Measurements from ENCODE around the gene LAIR1.
"Not testable (repeated sequence)": the region's sequence is repeated elsewhere in the genome, so short reads cannot be mapped to it uniquely, and the experiment has no call there.

The LAIR1 gene

DNA sequence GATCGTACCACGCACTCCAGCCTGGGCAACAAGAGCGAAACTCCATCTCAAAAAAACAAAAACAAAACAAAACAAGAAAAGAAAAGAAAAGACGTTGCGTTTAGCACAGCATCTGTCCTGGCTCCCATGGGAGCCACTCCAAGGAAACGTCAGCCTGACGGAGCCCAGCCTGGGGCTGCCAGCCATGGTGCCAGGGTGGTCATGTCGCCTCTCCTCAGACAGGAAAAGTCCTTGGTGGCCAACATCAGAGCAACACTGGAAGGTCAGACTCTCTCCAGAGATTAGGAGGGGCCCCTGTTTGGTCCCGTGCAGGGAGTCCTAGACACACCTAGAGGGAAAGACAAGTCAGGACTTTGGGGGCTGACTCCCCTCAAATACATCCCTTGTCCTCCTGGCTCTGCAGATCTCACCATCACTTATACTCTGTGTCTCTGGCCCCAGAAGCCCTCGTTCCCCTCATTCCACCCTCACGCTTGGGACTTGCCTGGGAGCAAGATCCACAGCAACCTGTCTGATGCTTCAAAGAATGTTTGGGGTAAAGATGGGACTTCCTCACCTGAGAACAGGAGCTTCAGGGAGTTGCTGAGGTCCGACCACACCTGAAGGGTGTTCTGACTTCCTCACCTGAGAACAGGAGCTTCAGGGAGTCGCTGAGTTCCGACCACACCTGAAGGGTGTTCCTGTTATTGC, 35.1 kb downstream of the LAIR1 start:
- peaks cover 2% of the 10 kb centered on the region for H3K9me3 Mint-ChIP-seq
- H3K36me3 Mint-ChIP-seq: peaks cover 3% of the 10 kb centered on the region
- H3K4me3 Mint-ChIP-seq: no peak overlapping the region
- CTCF ChIA-PET: interaction anchor here (2.1 kb wide), 1 partner anchor 61 kb away, joined by 4 read pairs; no protein-coding TSS in a partner anchor
- H3K4me1 Mint-ChIP-seq: peaks cover 18% of the 10 kb centered on the region
- H3K27ac Mint-ChIP-seq: no peak overlapping the region
- H3K27me3 Mint-ChIP-seq: peaks cover 45% of the 10 kb centered on the region
- DNase-seq: no peak

DNA sequence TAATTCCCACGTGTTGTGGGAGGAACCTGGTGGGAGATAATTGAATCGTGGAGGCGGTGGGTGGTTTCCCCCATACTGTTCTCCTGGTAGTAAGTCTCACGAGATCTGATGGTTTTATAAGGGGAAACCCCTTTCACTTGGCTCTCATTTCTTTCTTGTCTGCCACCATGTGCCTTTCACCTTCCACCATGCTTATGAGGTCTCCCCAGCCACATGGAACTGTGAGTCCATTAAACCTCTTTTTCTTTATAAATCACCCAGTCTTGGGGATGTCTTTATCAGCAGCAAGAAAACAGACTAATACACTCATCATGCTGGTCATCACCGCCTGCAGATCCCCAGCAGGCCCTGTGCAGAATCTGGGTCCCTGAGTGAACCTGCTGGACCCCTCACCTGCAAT, 36.0 kb downstream of the LAIR1 start:
- H3K27ac Mint-ChIP-seq, DNase-seq, H3K9me3 Mint-ChIP-seq, H3K36me3 Mint-ChIP-seq, H3K4me3 Mint-ChIP-seq: not testable (repeated sequence)
- Mint-ChIP-seq H3K4me1 (peaks cover 18% of the 10 kb centered on the region), H3K27me3 (peaks cover 40% of the 10 kb centered on the region)
- CTCF ChIA-PET: interaction anchor here (2.1 to 8.6 kb wide), 2 partner anchors 61 to 62 kb away, joined by 4 to 128 read pairs; no protein-coding TSS in a partner anchor

DNA sequence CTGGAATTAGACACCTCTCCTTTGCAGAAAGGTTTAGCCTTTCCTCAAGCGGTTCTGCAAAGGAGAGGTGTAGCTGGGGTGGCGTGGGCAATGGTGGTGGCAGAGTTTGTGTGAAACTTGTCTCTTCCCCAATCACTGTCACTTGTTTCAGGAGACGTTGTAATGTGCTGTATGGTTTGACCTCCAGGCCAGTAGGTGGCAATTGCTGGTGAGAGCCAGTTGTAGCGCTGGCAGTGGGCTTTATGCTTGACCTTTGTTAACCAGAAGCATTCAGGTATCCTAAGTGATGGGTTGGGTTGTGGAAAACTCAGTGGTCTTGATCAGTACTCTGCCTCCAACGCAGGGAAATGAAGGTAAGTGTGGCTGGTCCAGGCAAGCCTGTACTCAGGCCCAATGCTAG, 39.1 kb downstream of the LAIR1 start:
- Mint-ChIP-seq H3K27me3 (peaks cover 43% of the 10 kb centered on the region), H3K9me3 (peaks cover 2% of the 10 kb centered on the region), H3K27ac (no peak overlapping the region), H3K4me3 (no peak overlapping the region), H3K4me1 (peaks cover 18% of the 10 kb centered on the region), H3K36me3 (peaks cover 3% of the 10 kb centered on the region)
- no peak for DNase-seq
- CTCF ChIA-PET: interaction anchor here (0.6 to 8.6 kb wide), 4 partner anchors 8 to 64 kb away, joined by 3 to 128 read pairs (median 3); no protein-coding TSS in a partner anchor

DNA sequence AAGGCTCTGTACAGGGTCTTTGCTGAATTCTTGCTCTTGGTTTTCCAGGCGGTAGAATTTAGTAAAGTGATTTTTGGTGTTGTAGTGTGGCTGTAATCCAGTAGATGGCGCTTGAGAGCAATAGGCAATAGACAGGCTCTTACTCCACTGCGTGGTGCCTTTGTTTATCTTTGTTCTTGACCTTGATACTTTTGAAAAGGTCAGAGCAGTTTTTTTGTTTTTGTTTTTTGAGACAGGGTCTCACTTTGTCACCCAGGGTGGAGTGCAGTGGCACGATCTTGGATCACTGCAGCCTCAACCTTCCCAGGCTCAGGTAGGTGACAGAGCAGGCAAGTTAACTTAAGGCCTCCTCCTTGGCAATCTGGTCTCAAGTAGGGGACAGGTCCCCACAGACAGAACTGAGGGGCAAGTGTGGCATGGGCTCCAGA, 39.5 kb downstream of the LAIR1 start:
- CTCF ChIA-PET: interaction anchor here (1.0 to 8.6 kb wide), 4 partner anchors 32 to 73 kb away, joined by 3 to 128 read pairs (median 4); no protein-coding TSS in a partner anchor
- Mint-ChIP-seq H3K27ac (no peak overlapping the region), H3K4me1 (peaks cover 18% of the 10 kb centered on the region), H3K36me3 (peaks cover 3% of the 10 kb centered on the region), H3K4me3 (no peak overlapping the region), H3K27me3 (peaks cover 43% of the 10 kb centered on the region), H3K9me3 (peaks cover 2% of the 10 kb centered on the region)
- peak; percentile 62 for DNase-seq

DNA sequence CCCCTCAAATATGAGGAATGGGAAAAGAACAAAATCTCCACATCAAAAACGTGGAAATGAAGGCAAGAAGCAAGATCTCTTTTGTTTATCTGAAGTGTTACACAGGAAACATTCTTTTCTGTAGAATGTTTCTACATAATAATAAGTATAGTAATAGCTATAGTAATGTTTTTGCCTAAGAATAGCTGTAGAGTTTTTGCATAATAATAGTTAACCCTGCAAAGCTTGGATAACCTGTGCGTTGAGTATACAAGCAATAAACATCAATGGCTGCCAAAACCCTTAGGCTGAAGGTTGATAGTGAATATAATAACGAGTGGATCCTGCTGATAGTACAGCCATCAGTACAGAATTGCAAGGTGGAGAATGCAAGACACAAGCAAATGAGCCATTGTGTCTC, 40.7 kb downstream of the LAIR1 start:
- Mint-ChIP-seq H3K4me1 (peaks cover 18% of the 10 kb centered on the region), H3K9me3 (peaks cover 2% of the 10 kb centered on the region), H3K27ac (no peak overlapping the region), H3K36me3 (peaks cover 3% of the 10 kb centered on the region), H3K4me3 (no peak overlapping the region), H3K27me3 (peaks cover 40% of the 10 kb centered on the region)
- CTCF ChIA-PET: interaction anchor here (0.9 to 8.6 kb wide), 3 partner anchors 57 to 86 kb away, joined by 3 to 128 read pairs (median 5); no protein-coding TSS in a partner anchor
- DNase-seq: no peak

GRCh38 chr19:54322934-54323333, 41.8 kb downstream of the LAIR1 start:
- peaks cover 43% of the 10 kb centered on the region for H3K27me3 Mint-ChIP-seq
- H3K36me3 Mint-ChIP-seq, H3K27ac Mint-ChIP-seq, H3K9me3 Mint-ChIP-seq, H3K4me3 Mint-ChIP-seq, DNase-seq: not testable (repeated sequence)
- CTCF ChIA-PET: interaction anchor here (8.6 kb wide), 1 partner anchor 67 kb away, joined by 128 read pairs; no protein-coding TSS in a partner anchor
- H3K4me1 Mint-ChIP-seq: peaks cover 18% of the 10 kb centered on the region

DNA sequence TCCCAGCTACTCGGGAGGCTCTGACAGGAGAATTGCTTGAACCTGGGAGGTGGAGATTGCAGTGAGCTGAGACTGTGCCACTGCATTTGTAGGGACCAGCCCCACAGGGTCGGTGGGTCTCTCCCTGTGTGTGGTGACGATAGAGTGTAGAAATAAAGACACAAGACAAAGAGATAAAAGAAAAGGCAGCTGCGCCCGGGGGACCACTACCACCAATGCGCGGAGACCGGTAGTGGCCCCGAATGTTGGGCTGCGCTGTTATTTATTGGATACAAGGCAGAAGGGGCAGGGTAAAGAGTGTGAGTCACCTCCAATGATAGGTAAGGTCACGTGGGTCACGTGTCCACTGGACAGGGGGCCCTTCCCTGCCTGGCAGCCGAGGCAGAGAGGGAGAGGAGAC, 42.4 kb downstream of the LAIR1 start:
- not testable (repeated sequence) for DNase-seq, H3K27ac Mint-ChIP-seq, H3K4me3 Mint-ChIP-seq, H3K36me3 Mint-ChIP-seq, H3K9me3 Mint-ChIP-seq
- CTCF ChIA-PET: interaction anchor here (8.6 kb wide), 1 partner anchor 68 kb away, joined by 128 read pairs; no protein-coding TSS in a partner anchor
- peaks cover 49% of the 10 kb centered on the region for H3K27me3 Mint-ChIP-seq
- peaks cover 15% of the 10 kb centered on the region for H3K4me1 Mint-ChIP-seq

DNA sequence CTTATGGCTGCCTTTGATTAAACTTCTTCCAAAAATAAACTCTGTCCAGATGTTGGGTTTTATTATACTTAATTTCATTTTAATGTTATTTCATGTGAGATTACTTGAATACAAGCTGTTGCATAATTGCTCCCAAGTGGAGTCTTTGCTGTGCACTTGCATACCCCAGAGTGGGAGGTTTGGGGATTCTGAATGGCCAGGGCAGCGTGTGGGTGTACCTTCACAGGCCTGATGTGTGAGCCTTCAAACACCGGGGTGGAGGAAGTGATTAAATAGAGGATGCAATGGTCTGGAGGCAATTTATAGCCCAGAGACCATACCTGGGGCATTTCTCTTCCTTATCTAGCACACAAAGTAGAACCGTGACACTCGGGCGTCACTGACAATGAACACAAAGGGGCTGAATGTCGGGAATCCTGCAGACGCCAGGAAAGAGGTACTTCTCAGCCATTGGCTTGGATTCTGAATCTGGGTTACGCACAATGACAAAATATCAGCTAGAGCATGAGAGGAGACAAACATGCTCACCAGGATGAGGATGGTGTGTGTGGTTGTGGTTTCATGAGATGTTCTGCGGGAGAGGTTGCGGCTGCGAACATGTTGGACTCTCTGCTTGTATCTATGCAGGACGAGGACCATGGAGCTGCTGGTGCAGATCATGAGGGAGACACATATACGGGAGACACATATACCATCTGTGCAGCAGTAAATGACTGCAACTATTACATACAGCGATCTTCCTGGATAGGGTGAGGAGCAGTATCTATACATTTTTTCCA, 44.6 kb downstream of the LAIR1 start:
- DNase-seq: no peak
- Mint-ChIP-seq H3K4me3 (no peak overlapping the region), H3K4me1 (peaks cover 2% of the 10 kb centered on the region), H3K27ac (no peak overlapping the region), H3K9me3 (no peaks in the 10 kb centered on the region), H3K36me3 (no peaks in the 10 kb centered on the region), H3K27me3 (peaks cover 60% of the 10 kb centered on the region)
- CTCF ChIA-PET: interaction anchor here (8.6 kb wide), 1 partner anchor 70 kb away, joined by 128 read pairs; no protein-coding TSS in a partner anchor

DNA sequence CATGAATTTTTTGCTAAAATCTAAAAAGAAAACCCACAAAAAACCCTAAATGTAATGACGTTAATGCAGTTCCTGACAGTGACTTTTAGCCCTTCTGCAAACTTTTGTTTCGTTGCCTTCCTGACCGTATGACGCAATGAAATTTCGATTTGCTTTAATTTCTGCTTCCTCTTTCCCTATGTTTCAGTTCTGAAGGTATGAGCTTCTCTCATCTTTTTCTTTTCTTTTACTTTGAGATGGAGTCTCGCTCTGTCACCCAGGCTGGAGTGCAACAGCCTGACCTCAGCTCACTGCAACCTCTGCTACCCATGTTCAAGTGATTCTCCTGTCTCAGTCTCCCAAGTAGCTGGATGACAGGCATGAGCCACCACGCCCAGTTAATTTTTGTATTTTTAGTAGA, 45.7 kb downstream of the LAIR1 start:
- Mint-ChIP-seq H3K9me3 (no peaks in the 10 kb centered on the region), H3K4me1 (no peaks in the 10 kb centered on the region), H3K4me3 (no peak overlapping the region), H3K36me3 (no peaks in the 10 kb centered on the region), H3K27me3 (peaks cover 59% of the 10 kb centered on the region), H3K27ac (no peak overlapping the region)
- no peak for DNase-seq
- CTCF ChIA-PET: interaction anchor here (2.9 kb wide), 1 partner anchor 72 kb away, joined by 13 read pairs; no protein-coding TSS in a partner anchor

DNA sequence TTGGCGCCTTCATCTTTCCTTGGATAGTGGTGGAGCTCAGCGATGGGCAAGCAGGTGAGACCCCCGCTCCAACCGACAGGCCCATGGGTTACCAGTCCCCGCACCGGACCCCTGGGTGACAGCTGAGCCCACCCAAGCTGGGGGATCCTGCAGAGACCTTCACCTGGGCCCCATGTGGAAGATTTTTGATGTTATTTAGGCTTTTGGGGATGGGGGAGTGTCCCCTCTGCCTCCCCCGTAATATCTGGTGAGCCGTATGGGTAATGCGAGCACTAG, 46.8 kb downstream of the LAIR1 start:
- H3K9me3 Mint-ChIP-seq: no peaks in the 10 kb centered on the region
- CTCF ChIA-PET: interaction anchor here (2.9 kb wide), 1 partner anchor 73 kb away, joined by 13 read pairs; no protein-coding TSS in a partner anchor
- no peak overlapping the region for H3K4me3 Mint-ChIP-seq
- DNase-seq: no peak
- H3K36me3 Mint-ChIP-seq: no peaks in the 10 kb centered on the region
- H3K27me3 Mint-ChIP-seq: peaks cover 69% of the 10 kb centered on the region
- no peak overlapping the region for H3K27ac Mint-ChIP-seq
- no peaks in the 10 kb centered on the region for H3K4me1 Mint-ChIP-seq

GRCh38 chr19:54317108-54317964, 47.4 kb downstream of the LAIR1 start:
- Mint-ChIP-seq H3K27me3 (peaks cover 74% of the 10 kb centered on the region), H3K9me3 (no peaks in the 10 kb centered on the region), H3K36me3 (no peaks in the 10 kb centered on the region), H3K4me1 (no peaks in the 10 kb centered on the region), H3K27ac (no peak overlapping the region), H3K4me3 (no peak overlapping the region)
- no peak for DNase-seq
- CTCF ChIA-PET: interaction anchor here (1.0 to 2.9 kb wide), 2 partner anchors 10 to 74 kb away, joined by 3 to 13 read pairs; no protein-coding TSS in a partner anchor

DNA sequence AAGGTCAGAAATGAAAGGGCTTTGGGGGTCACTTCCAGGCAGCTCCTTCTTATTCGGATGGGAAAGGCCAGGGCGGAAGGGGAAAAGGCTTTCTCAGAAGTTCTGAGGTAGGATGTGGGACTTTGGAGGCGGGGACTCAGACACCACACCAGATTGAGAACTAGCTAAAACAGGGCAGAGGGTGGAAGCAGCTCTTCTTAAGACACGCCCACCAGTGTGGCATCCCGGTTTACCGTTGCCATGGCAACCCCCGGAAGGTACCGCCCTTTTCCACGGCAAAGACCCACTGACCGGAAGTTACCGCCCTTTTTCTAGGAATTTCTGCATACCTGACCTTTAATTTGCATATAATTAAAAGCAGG, 48.0 kb downstream of the LAIR1 start:
- no peaks in the 10 kb centered on the region for H3K36me3 Mint-ChIP-seq
- no peaks in the 10 kb centered on the region for H3K4me1 Mint-ChIP-seq
- no peak for DNase-seq
- no peak overlapping the region for H3K4me3 Mint-ChIP-seq
- CTCF ChIA-PET: interaction anchor here (1.0 to 2.9 kb wide), 2 partner anchors 10 to 75 kb away, joined by 3 to 13 read pairs; no protein-coding TSS in a partner anchor
- no peaks in the 10 kb centered on the region for H3K9me3 Mint-ChIP-seq
- H3K27ac Mint-ChIP-seq: no peak overlapping the region
- H3K27me3 Mint-ChIP-seq: peaks cover 74% of the 10 kb centered on the region

DNA sequence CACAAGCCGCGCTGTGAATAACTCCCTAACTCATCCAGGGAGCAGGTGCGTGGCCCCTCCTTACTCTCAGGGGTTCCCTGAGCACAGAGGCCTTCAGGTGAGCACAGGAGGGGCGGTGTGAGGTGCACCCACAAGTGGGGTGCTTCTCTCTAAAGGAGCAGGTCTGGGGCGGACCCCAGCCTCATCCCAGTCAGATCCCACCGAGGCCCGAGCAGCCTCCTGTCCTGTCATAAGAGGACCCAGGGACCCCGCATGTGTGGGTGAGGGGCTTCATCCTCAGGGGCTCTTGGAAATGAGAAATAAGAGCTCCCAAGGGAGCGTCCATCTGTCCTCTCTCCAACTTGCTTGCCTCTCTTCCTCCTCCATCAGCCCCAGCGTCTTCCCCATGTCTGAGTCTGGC, 48.8 kb downstream of the LAIR1 start:
- Mint-ChIP-seq H3K4me3 (no peak overlapping the region), H3K27ac (no peak overlapping the region), H3K36me3 (no peaks in the 10 kb centered on the region), H3K9me3 (no peaks in the 10 kb centered on the region), H3K27me3 (peaks cover 72% of the 10 kb centered on the region), H3K4me1 (no peaks in the 10 kb centered on the region)
- no peak for DNase-seq
- CTCF ChIA-PET: interaction anchor here (1.0 kb wide), 1 partner anchor 11 kb away, joined by 3 read pairs; no protein-coding TSS in a partner anchor
